Right lobe of liver (tissue), 6 donors: ENCODE results near the gene ADGRF1. TPM values are rescaled to one million over a fixed set of nuclear protein-coding genes. Genes with fewer than 3 reads are reported as not detected.
A peak's percentile ranks its signal among the peaks of the same experiment; 100 is the strongest.

Experiments used
- ATAC-seq, 4 donors: fragments of 200-7000 bp; cut with Tn5 transposase; one replicate each; pipeline ENCODE4 v1.9.1; 2020; ENCODE audit warnings: mild to moderate bottlenecking in 4 of 4, moderate library complexity in 4 of 4
- DNase-seq, 3 donors: peaks; one replicate each; pipeline ENCODE4 v3.0.0-alpha.2; 2020
- H3K27ac ChIP-seq, 3 donors: fragments of 200-600 bp; one replicate each; pipeline ENCODE4 v1.8.0; 2022
- H3K27me3 ChIP-seq, 2 donors: fragments of 200-600 bp; one replicate each; pipeline ENCODE4 v1.8.0; 2022
- H3K36me3 ChIP-seq, 4 donors: fragments of 200-600 bp; sonication (generic) in 1 of 4; one replicate each; pipeline versions ENCODE4 v1.5.1 to v1.8.0; 2017 to 2022; ENCODE audit warnings: control low read depth in 1 of 4
- H3K4me1 ChIP-seq, 4 donors: fragments of 200-600 bp; sonication (generic) in 1 of 4; one replicate each; pipeline versions ENCODE4 v1.5.1 to v1.8.0; 2017 to 2022; ENCODE audit warnings: control low read depth in 1 of 4
- H3K4me3 ChIP-seq, 3 donors: fragments of 200-600 bp; one replicate each; pipeline ENCODE4 v1.8.0; 2022
- H3K9me3 ChIP-seq, 4 donors: fragments of 200-600 bp; sonication (generic) in 1 of 4; one replicate each; pipeline versions ENCODE4 v1.5.1 to v1.8.0; 2017 to 2022; ENCODE audit warnings: control low read depth in 1 of 4
- POLR2A ChIP-seq: fragments of 450-650 bp; IDR thresholded peaks from one replicate; pipeline ENCODE4 v1.6.1; 2017; ENCODE audit warnings: antibody characterized with exemption, mild to moderate bottlenecking
- WGBS: methylation state at CpG from one replicate; pipeline ENCODE4 v1.1.6; 2018; ENCODE audit warnings: low coverage, low lambda C conversion rate; ENCODE audit not compliant: insufficient coverage; ENCODE audit errors: missing lambda C conversion rate; 5-methylcytosine and 5-hydroxymethylcytosine counted together
- intact Hi-C, 2 donors: fragments of 100-400 bp; cut with DNase I; formaldehyde crosslinking; loops; one replicate each; pipeline versions ENCODE4 v1.11.2 to v1.14.1; 2022
- total RNA-seq, 6 experiments: library from RNA; depleted of rRNA in 2 of 6; stranded (reverse); fragments of >200 nt in 2 of 6; fragmentation: NEBNext Ultra II Directional in 3 of 6; extraction: Animal tissue kit (Norgen Biotek cat#: 25700) in 3 of 6; gene quantifications; one replicate each; pipeline versions ENCODE4 v1.1.0 to v1.2.4, GENCODE V29; 2016 to 2023
- TF ChIP-seq, protein P1 (sequence below), 4 donors: fragments of 200-600 bp in 3 of 4; fragments of 450-650 bp in 1 of 4; IDR thresholded peaks; one replicate each; pipeline versions ENCODE4 v1.5.1 to v1.8.0; 2016 to 2022; ENCODE audit warnings: antibody characterized with exemption in 4 of 4, mild to moderate bottlenecking in 2 of 4
- donor health status: DM: no; HTN: yes; CAD: no.
- donor health status: DM: no; HTN: no; CAD: no.
- donor health status: DM: no; HTN: no; CAD: no.
- donor health status: DM: no; HTN: yes; CAD: no.
- donor health status: DM: no; HTN: yes; CAD: no.

Gene ADGRF1
- total RNA-seq, 6 experiments from 2014 or later: not detected

DNA sequence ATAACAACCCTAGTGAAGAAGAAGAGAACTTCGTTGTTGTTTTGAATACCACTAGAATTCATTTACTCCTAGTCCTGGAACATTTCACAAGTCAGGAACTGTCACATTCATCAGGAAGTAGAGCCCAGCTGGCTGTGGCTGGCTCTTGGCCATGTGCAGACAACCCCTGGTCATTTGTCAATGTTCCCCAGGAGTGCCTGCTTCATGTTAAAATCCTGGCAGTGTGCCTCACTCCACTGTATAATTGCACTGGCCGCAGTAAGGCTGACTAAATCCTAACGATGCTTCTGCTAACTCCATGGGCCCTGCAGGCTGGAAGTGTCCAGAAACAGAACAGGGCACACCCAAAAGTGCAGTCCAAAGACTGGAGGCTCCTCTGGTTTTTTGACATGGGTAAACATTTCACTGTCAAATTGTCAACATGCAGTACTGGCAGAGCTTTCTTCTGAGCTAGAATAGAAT lies 41.5 kb upstream of the ADGRF1 start:
- H3K36me3 ChIP-seq: no peaks in the 10 kb centered on the region

DNA sequence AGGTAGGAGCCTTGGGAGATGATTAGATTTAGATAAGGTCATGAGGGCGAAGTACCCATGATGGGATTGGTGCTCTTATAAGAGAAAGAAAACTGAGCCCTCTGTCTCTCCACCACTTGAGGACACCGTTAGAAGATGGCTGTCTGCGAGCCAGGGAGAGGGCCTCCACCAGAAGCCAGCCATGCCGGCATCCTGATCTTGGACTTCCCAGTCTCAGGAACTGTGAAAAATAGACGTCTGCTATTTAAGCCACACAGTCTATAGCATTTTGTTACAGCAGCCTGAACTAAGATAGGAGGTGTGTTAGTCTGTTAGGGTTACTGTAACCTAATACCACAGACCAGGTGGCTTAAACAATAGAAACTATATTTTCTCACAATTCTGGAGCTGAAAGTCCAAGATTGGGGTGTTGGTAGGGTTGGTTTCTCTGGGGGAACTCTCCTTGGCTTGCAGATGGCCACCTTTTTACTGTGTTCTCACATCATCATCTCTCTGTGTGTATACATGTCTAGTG lies 38.0 kb upstream of the ADGRF1 start:
- 92% methylated on average over 3 of the region's 5 CpGs for WGBS
- DNase-seq (no peak), ATAC-seq (no peak)
- intact Hi-C loops: no loop called here
- no peaks in the 10 kb centered on the region for H3K9me3 ChIP-seq
- no peak overlapping the region for H3K4me3 ChIP-seq
- peaks cover 0 to 3% (median 0%) of the 10 kb centered on the region in 4 donors for H3K4me1 ChIP-seq
- TF ChIP-seq, protein P1, sequence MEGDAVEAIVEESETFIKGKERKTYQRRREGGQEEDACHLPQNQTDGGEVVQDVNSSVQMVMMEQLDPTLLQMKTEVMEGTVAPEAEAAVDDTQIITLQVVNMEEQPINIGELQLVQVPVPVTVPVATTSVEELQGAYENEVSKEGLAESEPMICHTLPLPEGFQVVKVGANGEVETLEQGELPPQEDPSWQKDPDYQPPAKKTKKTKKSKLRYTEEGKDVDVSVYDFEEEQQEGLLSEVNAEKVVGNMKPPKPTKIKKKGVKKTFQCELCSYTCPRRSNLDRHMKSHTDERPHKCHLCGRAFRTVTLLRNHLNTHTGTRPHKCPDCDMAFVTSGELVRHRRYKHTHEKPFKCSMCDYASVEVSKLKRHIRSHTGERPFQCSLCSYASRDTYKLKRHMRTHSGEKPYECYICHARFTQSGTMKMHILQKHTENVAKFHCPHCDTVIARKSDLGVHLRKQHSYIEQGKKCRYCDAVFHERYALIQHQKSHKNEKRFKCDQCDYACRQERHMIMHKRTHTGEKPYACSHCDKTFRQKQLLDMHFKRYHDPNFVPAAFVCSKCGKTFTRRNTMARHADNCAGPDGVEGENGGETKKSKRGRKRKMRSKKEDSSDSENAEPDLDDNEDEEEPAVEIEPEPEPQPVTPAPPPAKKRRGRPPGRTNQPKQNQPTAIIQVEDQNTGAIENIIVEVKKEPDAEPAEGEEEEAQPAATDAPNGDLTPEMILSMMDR (IDR thresholded peaks at IDR 0.05): no peak
- no peak for TF ChIP-seq POLR2A
- H3K27me3 ChIP-seq: no peaks in the 10 kb centered on the region
- H3K27ac ChIP-seq: no peak overlapping the region
- H3K36me3 ChIP-seq: no peaks in the 10 kb centered on the region

More for the DNA sequence above, 41.5 kb upstream of the ADGRF1 start:
- WGBS: 4% methylated on average over 3 of the region's 3 CpGs
- H3K27me3 ChIP-seq: no peaks in the 10 kb centered on the region
- H3K4me3 ChIP-seq: no peak overlapping the region
- no peak overlapping the region for H3K27ac ChIP-seq
- peak; percentile 81 to 87 (median 82) for DNase-seq
- intact Hi-C loops: no loop called here
- H3K4me1 ChIP-seq: peaks cover 0 to 3% (median 0%) of the 10 kb centered on the region in 4 donors
- ATAC-seq: peak; percentile 93 to 99 (median 96)
- TF ChIP-seq, protein P1 (IDR thresholded peaks at IDR 0.05): no peak
- no peak for TF ChIP-seq POLR2A
- no peaks in the 10 kb centered on the region for H3K9me3 ChIP-seq

DNA sequence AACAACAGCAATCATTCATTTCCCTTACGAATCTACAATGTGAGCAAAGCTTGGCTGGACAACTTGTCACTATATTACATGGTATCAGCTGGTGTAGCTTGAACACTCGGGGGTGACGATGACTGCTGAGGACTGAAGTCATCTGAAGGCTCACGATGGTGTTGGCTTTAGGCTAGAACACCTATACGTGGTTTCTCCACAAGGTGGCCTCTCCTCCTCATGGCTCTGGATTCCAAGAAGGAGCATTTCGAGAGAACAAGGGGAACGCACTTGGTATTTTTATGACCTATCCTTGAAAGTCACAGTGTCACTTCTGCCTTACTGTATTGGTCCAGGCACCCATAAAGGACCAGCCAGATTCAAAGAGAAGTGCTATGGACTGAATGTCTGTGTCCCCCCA lies 37.5 kb upstream of the ADGRF1 start:
- peaks cover 0 to 3% (median 0%) of the 10 kb centered on the region in 4 donors for H3K4me1 ChIP-seq
- no peaks in the 10 kb centered on the region for H3K27me3 ChIP-seq
- no peak overlapping the region for H3K27ac ChIP-seq
- ATAC-seq (no peak), DNase-seq (no peak)
- H3K36me3 ChIP-seq: no peaks in the 10 kb centered on the region
- no peak overlapping the region for H3K4me3 ChIP-seq
- WGBS: 94% methylated on average over 5 of the region's 7 CpGs
- intact Hi-C loops: no loop called here
- TF ChIP-seq, protein P1 (IDR thresholded peaks at IDR 0.05): no peak
- TF ChIP-seq POLR2A: no peak
- H3K9me3 ChIP-seq: no peaks in the 10 kb centered on the region

DNA sequence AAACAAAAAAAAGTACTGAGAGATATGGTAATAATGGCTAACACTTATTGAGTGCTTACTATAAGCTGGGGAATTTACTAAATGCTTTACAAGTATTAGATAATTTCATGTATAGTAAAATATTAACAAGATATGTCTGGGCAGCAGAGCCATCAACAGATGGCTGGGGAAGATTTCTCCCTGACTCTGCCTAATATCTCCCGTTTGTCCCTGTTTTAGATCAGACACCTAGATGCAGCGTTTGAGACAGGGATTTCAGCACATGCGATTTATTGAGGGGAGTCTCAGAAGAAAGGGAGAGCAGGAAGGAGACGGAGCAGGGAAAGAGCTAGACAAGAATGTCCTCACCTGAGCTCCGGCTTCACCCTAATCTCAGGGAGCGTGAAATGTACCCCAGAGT lies 36.9 kb upstream of the ADGRF1 start:
- 79% methylated on average over 5 of the region's 6 CpGs for WGBS
- intact Hi-C loops: no loop called here
- peaks cover 0 to 3% (median 0%) of the 10 kb centered on the region in 4 donors for H3K4me1 ChIP-seq
- no peaks in the 10 kb centered on the region for H3K9me3 ChIP-seq
- no peaks in the 10 kb centered on the region for H3K36me3 ChIP-seq
- H3K4me3 ChIP-seq: no peak overlapping the region
- ATAC-seq (no peak), DNase-seq (no peak)
- no peak overlapping the region for H3K27ac ChIP-seq
- no peaks in the 10 kb centered on the region for H3K27me3 ChIP-seq
- TF ChIP-seq POLR2A: no peak
- TF ChIP-seq, protein P1 (IDR thresholded peaks at IDR 0.05): no peak
